WERI-Rb-1 (cell line): Measurements from ENCODE around the gene CCN5.

Experiments used
- DNase-seq: peaks from one replicate; pipeline ENCODE4 v3.0.0-alpha.2; 2020
- H3K27ac ChIP-seq: fragments of 250-450 bp; sonication (Bioruptor Pico); 2 replicates; pipeline ENCODE4 v1.5.1; 2020; ENCODE audit warnings: mild to moderate bottlenecking, moderate library complexity
- H3K27me3 ChIP-seq: fragments of 250-450 bp; sonication (Bioruptor Pico); 2 replicates; pipeline ENCODE4 v1.5.1; 2021; ENCODE audit warnings: mild to moderate bottlenecking, low read depth, moderate library complexity; ENCODE audit not compliant: insufficient read depth, severe bottlenecking
- H3K36me3 ChIP-seq: fragments of 250-450 bp; sonication (Bioruptor Pico); 2 replicates; pipeline ENCODE4 v1.5.1; 2020; ENCODE audit warnings: mild to moderate bottlenecking, moderate library complexity
- H3K4me3 ChIP-seq: 2 replicates; pipeline ENCODE4 v1.5.1; 2011; ENCODE audit warnings: low read depth, mild to moderate bottlenecking, control low read depth, low read length
- H3K9me3 ChIP-seq: fragments of 250-450 bp; sonication (Bioruptor Pico); 2 replicates; pipeline ENCODE4 v1.5.1; 2021; ENCODE audit warnings: mild to moderate bottlenecking, moderate library complexity; ENCODE audit not compliant: severe bottlenecking
- CTCF ChIP-seq: IDR thresholded peaks from 2 replicates; pipeline ENCODE4 v1.5.1; 2011; ENCODE audit warnings: low read depth, mild to moderate bottlenecking, control low read depth, inconsistent platforms, low read length

CCN5 gene

GRCh38 chr20:44716309-44717106, 1.3 kb downstream of the CCN5 start:
- no peak for TF ChIP-seq CTCF
- Histone ChIP-seq H3K36me3 (no peaks in the 10 kb centered on the region), H3K27ac (no peak overlapping the region), H3K9me3 (no peaks in the 10 kb centered on the region), H3K4me3 (no peak overlapping the region), H3K27me3 (no peaks in the 10 kb centered on the region)
- no peak for DNase-seq

- H3K9me3 ChIP-seq = no peaks in the 10 kb centered on the region
- peak; percentile 74 for TF ChIP-seq CTCF
- H3K27ac ChIP-seq = no peak overlapping the region
- no peak overlapping the region for H3K4me3 ChIP-seq
- H3K27me3 ChIP-seq = no peaks in the 10 kb centered on the region
- peak; percentile 83 for DNase-seq
- no peaks in the 10 kb centered on the region for H3K36me3 ChIP-seq
These were observed 2.8 kb downstream of the CCN5 start for GRCh38 chr20:44717986-44718385.

GRCh38 chr20:44719841-44720240, 4.7 kb downstream of the CCN5 start:
- Histone ChIP-seq H3K27ac (no peak overlapping the region), H3K4me3 (no peak overlapping the region), H3K27me3 (no peaks in the 10 kb centered on the region), H3K36me3 (no peaks in the 10 kb centered on the region), H3K9me3 (no peaks in the 10 kb centered on the region)
- no peak for TF ChIP-seq CTCF
- no peak for DNase-seq

- Histone ChIP-seq H3K9me3 (no peaks in the 10 kb centered on the region), H3K27me3 (no peaks in the 10 kb centered on the region), H3K27ac (no peak overlapping the region), H3K36me3 (no peaks in the 10 kb centered on the region), H3K4me3 (no peak overlapping the region)
- TF ChIP-seq CTCF = no peak
- DNase-seq = no peak
These were observed 5.4 kb downstream of the CCN5 start for GRCh38 chr20:44720621-44720996.

- no peak for TF ChIP-seq CTCF
- DNase-seq = no peak
- no peaks in the 10 kb centered on the region for H3K27me3 ChIP-seq
- no peak overlapping the region for H3K27ac ChIP-seq
- H3K36me3 ChIP-seq = no peaks in the 10 kb centered on the region
- no peaks in the 10 kb centered on the region for H3K9me3 ChIP-seq
- no peak overlapping the region for H3K4me3 ChIP-seq
These were observed 6.0 kb downstream of the CCN5 start for GRCh38 chr20:44720997-44721784.
